SIG-M5 treated with dmso at 0.1 percent for 504 hours (cell line): ENCODE measurements around the gene PIAS4.

Experiments
- DNase-seq: peaks from one replicate; lab custom pipeline; 2025; ENCODE audit not compliant: unreplicated experiment; lab: John Stamatoyannopoulos, UW

The PIAS4 gene

DNA sequence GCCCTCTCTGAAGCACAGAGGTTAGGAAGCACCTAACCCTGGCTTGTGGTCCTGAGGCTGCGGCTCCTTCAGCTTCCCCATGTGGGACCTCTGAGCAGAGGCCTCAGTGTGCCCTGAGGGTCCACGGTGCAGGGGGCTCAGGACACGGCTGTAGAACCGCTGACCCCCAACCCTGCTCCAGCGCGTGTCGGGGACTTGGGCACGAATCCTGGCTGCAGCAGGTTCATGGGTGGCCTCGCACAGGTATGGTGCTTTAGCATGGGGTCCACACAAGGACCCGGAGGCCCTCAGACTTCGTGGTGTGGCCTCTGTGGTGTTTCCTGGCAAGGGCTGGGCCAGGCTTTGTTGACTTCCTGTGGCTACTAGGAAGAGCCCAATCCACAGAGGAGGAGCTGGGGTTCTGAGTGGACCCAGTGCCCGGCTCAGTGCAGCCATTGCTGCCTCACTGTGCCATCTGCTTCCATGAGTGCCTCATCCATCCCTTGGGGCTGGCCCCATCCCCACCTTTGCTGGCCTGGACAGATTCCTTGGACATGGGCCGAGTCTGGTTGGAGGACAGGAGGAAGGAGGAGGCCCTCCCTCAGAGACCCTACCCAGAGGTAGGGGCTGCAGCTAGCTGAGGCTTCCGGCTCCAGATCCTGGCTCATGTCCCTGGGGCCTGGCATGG lies 34.7 kb downstream of the PIAS4 start:
- no peak for DNase-seq

- no peak for DNase-seq
Measured at GRCh38 chr19:4042731-4043082, 35.2 kb downstream of the PIAS4 start.

GRCh38 chr19:4043401-4043800 lies 35.9 kb downstream of the PIAS4 start:
- DNase-seq, result no peak

- no peak for DNase-seq
Measured at GRCh38 chr19:4043966-4044715, 36.6 kb downstream of the PIAS4 start.

DNA sequence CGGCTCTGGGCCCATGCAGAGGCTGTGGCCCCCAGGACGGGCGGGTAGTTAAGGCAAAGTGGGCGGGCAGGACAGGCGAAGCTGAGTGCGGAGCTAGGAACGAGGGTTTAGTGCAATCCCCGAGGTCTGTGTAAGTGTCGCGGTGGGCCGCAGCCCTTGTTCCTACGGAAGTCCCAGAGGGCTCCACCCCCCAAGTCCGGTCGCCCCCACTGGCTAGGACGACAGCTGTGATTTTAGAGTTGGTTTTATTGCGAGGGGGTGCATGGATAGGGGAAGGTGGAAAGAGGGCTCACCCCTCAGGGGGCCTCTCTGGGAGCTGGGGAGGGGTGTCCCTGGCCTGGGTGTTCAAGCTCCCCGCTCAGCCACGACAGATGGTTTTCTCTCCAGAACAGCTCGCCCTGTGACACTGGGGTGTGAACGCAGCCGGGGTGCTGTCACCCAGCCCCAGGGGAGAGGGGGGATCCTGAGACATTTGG lies 37.5 kb downstream of the PIAS4 start:
- DNase-seq, result no peak

DNA sequence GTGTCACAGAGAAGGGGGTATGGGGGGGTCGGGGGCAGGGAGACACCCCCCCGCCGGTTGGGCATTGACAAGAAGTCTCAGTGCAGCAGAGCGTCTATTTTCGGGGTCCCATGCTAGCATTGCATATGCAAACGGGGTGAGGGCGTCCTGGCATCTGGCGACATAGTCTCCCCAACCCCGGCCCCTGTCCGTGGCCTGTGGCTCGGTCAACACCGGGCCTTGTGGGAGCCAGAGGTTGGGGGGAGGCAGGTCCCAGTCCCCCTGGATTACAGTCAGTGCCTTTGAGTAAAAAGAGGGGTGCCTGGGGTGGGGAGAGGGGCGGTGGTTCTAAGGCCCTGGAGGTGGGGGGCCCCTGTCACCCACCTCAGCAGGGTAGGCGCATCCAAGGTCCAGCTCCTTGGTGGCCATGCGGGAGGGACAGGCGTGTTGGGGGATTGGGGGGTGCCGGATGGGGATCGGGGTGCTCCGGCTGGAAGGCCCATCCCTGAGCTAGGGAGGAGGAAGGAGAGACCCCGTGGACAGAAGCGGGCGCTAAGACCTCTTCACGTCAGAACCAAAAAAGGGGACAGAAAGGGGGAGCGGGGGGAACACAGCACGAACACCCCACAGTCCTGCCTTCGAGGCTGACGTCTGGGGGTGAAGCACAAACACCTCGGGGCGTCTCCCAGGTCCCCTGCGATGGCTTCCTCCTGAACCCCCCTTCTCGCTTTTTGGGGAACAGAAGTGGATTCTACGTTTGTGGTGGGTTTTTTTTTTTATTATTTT lies 38.2 kb downstream of the PIAS4 start:
- no peak for DNase-seq

GRCh38 chr19:4046362-4046691 lies 38.8 kb downstream of the PIAS4 start:
- no peak for DNase-seq

DNA sequence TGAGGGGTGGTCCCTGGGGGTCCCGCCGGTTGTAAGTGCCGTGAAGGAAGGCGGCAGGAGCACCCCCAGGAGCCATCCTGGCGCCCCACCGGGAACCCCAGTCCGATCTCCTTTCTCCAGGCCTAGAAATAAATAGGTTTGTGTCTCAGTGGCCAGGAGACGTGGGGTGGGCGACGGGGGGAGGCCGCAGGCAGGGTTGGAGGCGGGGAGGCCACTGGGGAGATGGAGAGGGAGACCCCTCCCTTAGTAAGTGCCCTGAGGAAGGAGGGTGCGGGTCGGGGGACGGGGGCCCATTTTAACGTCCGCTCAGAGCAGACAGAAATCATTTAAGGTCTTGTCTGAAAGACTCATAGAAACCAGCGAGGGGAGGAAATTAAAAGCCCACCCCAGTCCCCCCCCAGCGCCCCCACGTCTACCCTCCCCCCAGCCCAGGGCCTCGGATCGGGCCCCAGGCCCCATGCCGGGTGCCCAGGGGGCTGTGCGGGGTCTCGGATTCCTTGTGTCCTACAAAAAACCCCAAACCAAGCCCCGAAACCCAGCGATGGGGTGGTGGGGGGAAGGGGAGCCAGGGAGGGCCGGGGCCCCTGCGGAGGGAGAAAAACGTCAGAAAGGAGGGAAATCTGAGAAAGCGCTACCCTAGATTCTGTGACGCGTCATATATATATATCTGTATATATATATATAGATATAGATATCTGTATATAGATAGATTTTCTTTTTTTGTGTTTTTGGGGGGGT lies 39.6 kb downstream of the PIAS4 start:
- no peak for DNase-seq

DNA sequence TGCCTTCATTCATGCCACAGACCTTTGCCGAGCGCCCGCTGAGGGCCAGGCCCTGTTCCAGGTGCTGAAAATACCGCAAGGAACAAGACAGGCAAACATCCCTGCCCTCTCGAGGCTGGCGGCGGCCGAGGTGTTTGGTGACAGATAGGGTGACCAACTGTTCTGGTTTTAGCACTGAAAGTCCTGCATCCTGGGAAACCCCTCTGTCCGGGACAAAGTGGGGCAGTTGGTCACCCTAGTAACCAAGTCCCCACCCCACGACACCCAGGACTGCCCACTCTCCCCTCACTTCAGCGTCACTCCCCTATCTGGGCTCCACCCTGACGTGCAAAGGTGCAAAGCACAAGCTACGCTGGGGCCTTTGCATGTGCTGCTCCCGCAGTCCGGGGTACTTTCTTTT lies 41.9 kb downstream of the PIAS4 start:
- DNase-seq, result no peak

- DNase-seq, result peak; percentile 93
Measured at GRCh38 chr19:4051175-4052101, 43.9 kb downstream of the PIAS4 start.

DNA sequence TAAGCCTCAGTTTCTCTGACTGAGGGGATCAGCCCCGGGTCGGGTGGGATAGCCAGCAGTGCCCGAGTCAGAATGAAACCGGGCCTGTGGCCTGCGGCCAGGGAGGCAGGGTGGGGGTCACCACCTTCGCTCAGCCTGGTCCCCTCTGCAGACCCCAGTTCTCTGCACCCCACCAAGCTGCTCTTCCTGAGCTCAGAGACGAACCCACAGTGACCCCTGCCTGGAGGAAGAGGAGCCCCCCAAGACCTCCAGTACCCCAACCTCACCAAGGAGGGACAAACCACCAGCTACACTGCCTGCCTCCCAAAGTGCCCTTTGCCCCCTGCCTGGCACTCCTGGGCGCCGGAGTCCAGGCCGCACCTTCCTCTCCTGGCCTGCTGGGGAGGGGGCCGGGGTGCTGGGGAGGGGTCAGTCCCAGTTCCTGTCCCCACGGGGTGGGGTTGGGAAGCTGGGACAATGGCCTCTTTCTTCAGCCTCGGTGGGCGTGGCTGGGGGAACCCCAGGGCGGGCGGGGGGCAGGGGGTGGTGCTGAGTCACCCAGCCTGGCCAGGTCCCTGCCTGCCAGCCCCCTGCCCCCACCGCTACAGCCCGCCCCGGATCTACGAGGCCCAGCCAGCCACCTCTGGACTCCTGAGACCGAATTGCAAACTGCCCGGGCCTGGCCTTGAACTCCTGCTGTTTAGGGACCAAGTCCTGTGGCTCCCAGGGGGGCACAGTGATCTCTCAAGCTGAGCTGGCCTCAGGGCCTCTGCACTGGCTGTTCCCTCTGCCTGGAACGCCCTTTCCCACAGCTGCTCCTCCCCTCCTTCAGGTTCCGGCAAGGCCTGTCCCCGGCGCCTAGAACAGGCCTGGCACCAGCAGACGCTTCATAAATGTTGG lies 44.8 kb downstream of the PIAS4 start:
- peak; percentile 74 for DNase-seq

- DNase-seq, result no peak
Measured at GRCh38 chr19:4052993-4053422, 45.5 kb downstream of the PIAS4 start.

- DNase-seq, result no peak
Measured at GRCh38 chr19:4053423-4054324, 46.1 kb downstream of the PIAS4 start.

DNA sequence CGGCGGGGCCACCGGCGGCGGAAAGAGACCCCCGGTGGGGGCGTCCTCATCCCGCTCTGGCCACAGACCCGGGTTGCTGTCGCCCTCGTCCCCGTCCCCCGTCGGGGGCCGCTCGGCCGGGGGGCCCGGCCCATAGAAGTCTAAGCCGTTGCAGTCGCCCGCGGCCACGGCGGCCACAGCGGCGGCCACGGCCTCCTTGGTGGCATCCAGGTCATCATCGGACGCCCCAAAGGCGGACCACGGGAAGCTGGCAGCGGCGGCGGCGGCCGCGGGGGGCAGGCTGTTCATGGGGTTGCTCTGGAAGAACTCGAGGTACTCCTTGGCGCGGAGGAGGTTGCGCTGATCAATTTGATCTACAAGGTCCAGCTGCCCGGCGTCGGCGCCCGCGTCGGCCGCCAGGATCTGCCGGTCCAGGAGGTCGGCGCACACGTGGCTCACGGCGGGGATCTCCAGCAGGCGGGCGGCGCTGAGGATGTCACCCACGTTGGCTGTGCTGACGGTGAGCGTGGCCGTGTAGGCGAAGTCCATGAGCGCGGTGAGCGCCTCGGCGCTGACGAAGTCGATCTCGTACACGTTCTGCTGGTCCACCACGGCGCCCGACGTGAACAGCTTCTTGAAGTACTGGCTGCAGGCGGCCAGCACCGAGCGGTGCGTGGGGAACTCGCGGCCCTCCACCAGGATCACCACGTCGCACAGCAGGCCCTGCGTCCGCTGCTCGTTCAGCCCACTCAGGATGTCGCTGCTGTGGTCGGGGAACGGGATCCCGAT lies 47.1 kb downstream of the PIAS4 start:
- DNase-seq, result no peak

- DNase-seq, result no peak
Measured at GRCh38 chr19:4055209-4055552, 47.6 kb downstream of the PIAS4 start.

DNA sequence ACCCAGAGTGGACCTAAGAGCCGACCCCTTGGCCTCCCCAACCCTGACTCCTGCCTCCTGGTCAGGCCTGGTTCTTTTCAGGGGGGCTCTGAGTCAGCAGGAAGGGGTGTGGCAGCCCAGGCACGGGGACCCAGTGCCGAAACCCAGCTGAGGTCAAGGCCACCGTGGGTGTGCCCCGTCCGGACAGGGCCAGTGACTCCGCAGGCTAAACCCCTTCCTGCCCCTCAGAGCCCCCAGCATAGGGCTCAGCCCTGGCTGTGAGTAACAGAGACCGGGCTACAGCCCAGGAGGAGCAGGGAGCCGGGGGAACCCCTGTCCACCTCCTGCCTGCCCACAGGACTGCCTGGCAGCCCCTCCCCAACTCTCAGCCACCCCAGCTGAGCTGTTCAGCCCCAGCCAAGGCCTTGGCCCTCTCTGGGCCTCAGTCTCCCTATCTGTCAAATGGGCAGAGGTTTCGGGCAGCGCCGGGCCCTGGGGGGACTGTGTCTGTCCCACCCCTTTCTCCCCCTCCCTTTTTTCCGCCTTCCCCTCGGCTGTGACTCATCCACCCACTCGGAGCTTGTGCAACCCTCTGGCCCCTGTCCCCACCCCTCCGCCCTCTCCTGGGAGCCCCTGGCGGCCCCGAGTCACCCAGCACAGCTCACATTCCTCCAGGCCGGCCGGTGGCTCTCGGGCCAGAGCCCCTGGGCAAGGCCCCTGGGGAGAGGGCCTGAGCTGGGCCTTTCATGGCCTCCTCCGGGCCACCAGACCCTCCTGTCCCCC lies 50.6 kb downstream of the PIAS4 start:
- DNase-seq, result peak; percentile 75
